Smooth muscle cell (in vitro differentiated cells): ENCODE results near the gene B3GALT6. TPM values are rescaled to one million over a fixed set of nuclear protein-coding genes. Genes with fewer than 3 reads are reported as not detected.
A peak's percentile ranks its signal among the peaks of the same experiment; 100 is the strongest.

Experiments
- DNase-seq: peaks from one replicate; lab custom pipeline; 2025; ENCODE audit not compliant: unreplicated experiment; lab: John Stamatoyannopoulos, UW
- H2AFZ ChIP-seq: fragments of 200-600 bp; sonication (generic); 2 replicates; pipeline ENCODE4 v1.6.0; 2016; ENCODE audit warnings: antibody characterized with exemption, low read depth, mild to moderate bottlenecking
- H3F3A ChIP-seq: fragments of 200-600 bp; sonication (generic); 2 replicates; pipeline ENCODE4 v1.6.0; 2017; ENCODE audit warnings: antibody characterized with exemption, low read depth
- H3K27ac ChIP-seq: fragments of 200-600 bp; sonication (generic); 2 replicates; pipeline ENCODE4 v1.5.1; 2016; ENCODE audit warnings: low read depth, mild to moderate bottlenecking
- H3K27me3 ChIP-seq: fragments of 200-600 bp; sonication (generic); 2 replicates; pipeline ENCODE4 v1.6.1; 2016; ENCODE audit warnings: low read depth, mild to moderate bottlenecking
- H3K36me3 ChIP-seq: fragments of 200-600 bp; sonication (generic); 2 replicates; pipeline ENCODE4 v1.5.1; 2016; ENCODE audit warnings: low read depth
- H3K4me1 ChIP-seq: fragments of 200-600 bp; sonication (generic); 2 replicates; pipeline ENCODE4 v1.5.1; 2016; ENCODE audit warnings: low read depth
- H3K4me2 ChIP-seq: fragments of 200-600 bp; sonication (generic); 2 replicates; pipeline ENCODE4 v1.6.0; 2016; ENCODE audit warnings: mild to moderate bottlenecking
- H3K4me3 ChIP-seq: fragments of 200-600 bp; sonication (generic); 2 replicates; pipeline ENCODE4 v1.5.1; 2016; ENCODE audit warnings: mild to moderate bottlenecking
- H3K79me2 ChIP-seq: fragments of 200-600 bp; sonication (generic); 2 replicates; pipeline ENCODE4 v1.6.0; 2016; ENCODE audit warnings: low read depth, mild to moderate bottlenecking
- H3K9ac ChIP-seq: fragments of 200-600 bp; sonication (generic); 2 replicates; pipeline ENCODE4 v1.6.0; 2016; ENCODE audit warnings: low read depth
- H3K9me3 ChIP-seq: fragments of 200-600 bp; sonication (generic); replicated peaks from 2 replicates; pipeline ENCODE4 v1.5.1; 2016; ENCODE audit warnings: low read depth
- H4K20me1 ChIP-seq: fragments of 200-600 bp; sonication (generic); 2 replicates; pipeline ENCODE4 v1.6.0; 2016; ENCODE audit warnings: low read depth
- CTCF ChIP-seq: fragments of 200-600 bp; sonication (generic); IDR thresholded peaks from 2 replicates; pipeline ENCODE4 v1.5.1; 2017; ENCODE audit warnings: borderline replicate concordance, mild to moderate bottlenecking, antibody characterized with exemption; ENCODE audit not compliant: insufficient read depth, poor library complexity, severe bottlenecking
- WGBS: methylation state at CpG from one replicate; pipeline ENCODE4 v1.1.7; 2016; ENCODE audit warnings: low lambda C conversion rate; 5-methylcytosine and 5-hydroxymethylcytosine counted together
- polyA plus RNA-seq: library from polyadenylated mRNA; unstranded; fragments of >200 nt; fragmentation: Nextera tagmentation; extraction: Ambion mirVana; gene quantifications from 2 replicates; pipeline ENCODE4 v1.2.1, GENCODE V29; 2016
- total RNA-seq: library from RNA; depleted of rRNA; stranded (reverse); fragments of >200 nt; gene quantifications from 2 replicates; pipeline ENCODE4 v1.2.3, GENCODE V29; 2014

B3GALT6 gene
- total and polyA plus RNA-seq, 2 experiments from 2014 or later, result 15.0 to 33.2 TPM

GRCh38 chr1:1228596-1229321 is 3.3 kb upstream of the B3GALT6 start:
- DNase-seq, result no peak
- no peak overlapping the region for H3K4me3 ChIP-seq
- no peak overlapping the region for H3K9ac ChIP-seq
- WGBS, result 94% methylated on average over 28 of the region's 28 CpGs
- H3K36me3 ChIP-seq, result no peaks in the 10 kb centered on the region
- peaks cover 65% of the 10 kb centered on the region for H4K20me1 ChIP-seq
- no peaks in the 10 kb centered on the region for H3F3A ChIP-seq
- no peaks in the 10 kb centered on the region for H3K9me3 ChIP-seq
- peaks cover 7% of the 10 kb centered on the region for H3K4me1 ChIP-seq
- H3K79me2 ChIP-seq, result peaks cover 78% of the 10 kb centered on the region
- H2AFZ ChIP-seq, result no peak overlapping the region
- no peak for TF ChIP-seq CTCF
- H3K27ac ChIP-seq, result no peak overlapping the region
- no peak overlapping the region for H3K4me2 ChIP-seq
- H3K27me3 ChIP-seq, result no peaks in the 10 kb centered on the region

- peak overlapping the region; percentile 87 for H3K4me2 ChIP-seq
- H3K27me3 ChIP-seq, result no peaks in the 10 kb centered on the region
- no peak for TF ChIP-seq CTCF
- no peak overlapping the region for H2AFZ ChIP-seq
- DNase-seq, result no peak
- H3F3A ChIP-seq, result no peaks in the 10 kb centered on the region
- 95% methylated on average over 19 of the region's 19 CpGs for WGBS
- no peak overlapping the region for H3K4me3 ChIP-seq
- H3K79me2 ChIP-seq, result peaks cover 71% of the 10 kb centered on the region
- peaks cover 7% of the 10 kb centered on the region for H3K4me1 ChIP-seq
- no peak overlapping the region for H3K27ac ChIP-seq
- H3K9me3 ChIP-seq, result no peaks in the 10 kb centered on the region
- no peaks in the 10 kb centered on the region for H3K36me3 ChIP-seq
- H3K9ac ChIP-seq, result no peak overlapping the region
- peaks cover 56% of the 10 kb centered on the region for H4K20me1 ChIP-seq
Measured at GRCh38 chr1:1229770-1230169, 2.3 kb upstream of the B3GALT6 start.

GRCh38 chr1:1230656-1231399 is 1.2 kb upstream of the B3GALT6 start:
- TF ChIP-seq CTCF, result peak; percentile 27
- WGBS, result 29% methylated on average over 24 of the region's 24 CpGs
- Histone ChIP-seq H3K79me2 (peaks cover 62% of the 10 kb centered on the region), H3K9me3 (no peaks in the 10 kb centered on the region), H3K4me2 (peak overlapping the region; percentile 87), H3K27ac (peak overlapping the region; percentile 80), H3K27me3 (no peaks in the 10 kb centered on the region), H4K20me1 (peaks cover 45% of the 10 kb centered on the region), H3F3A (no peaks in the 10 kb centered on the region), H3K4me3 (peak overlapping the region; percentile 99), H2AFZ (peak overlapping the region; percentile 51), H3K36me3 (no peaks in the 10 kb centered on the region), H3K9ac (peak overlapping the region; percentile 95), H3K4me1 (peaks cover 7% of the 10 kb centered on the region)
- no peak for DNase-seq
